Natural killer cell (primary cell): ENCODE results near the gene PGLYRP1. TPM values are rescaled to one million over a fixed set of nuclear protein-coding genes. Genes with fewer than 3 reads are reported as not detected.

ENCODE experiments used
- ATAC-seq, 3 donors: fragments of 150-1000 bp in 2 of 3; fragments of 200-7000 bp in 1 of 3; cut with Tn5 transposase; 1 replicate in 1 of 3; 2 replicates in 2 of 3; pipeline ENCODE4 v1.10.0; 2021; ENCODE audit warnings: mild to moderate bottlenecking in 2 of 3, moderate library complexity in 2 of 3
- DNase-seq, 2 donors: peaks; one replicate each; pipeline versions ENCODE4 v3.0.0 to v3.0.0-alpha.2; 2013 to 2021; ENCODE audit warnings: mixed read lengths in 1 of 2
- H3K27ac ChIP-seq: one replicate; pipeline ENCODE4 v1.5.1; 2013; ENCODE audit warnings: mild to moderate bottlenecking, low read length
- H3K27me3 ChIP-seq: one replicate; pipeline ENCODE4 v1.6.1; 2013; ENCODE audit warnings: low read length; ENCODE audit not compliant: control insufficient read depth, insufficient read depth
- H3K36me3 ChIP-seq: one replicate; pipeline ENCODE4 v1.6.1; 2013; ENCODE audit warnings: low read length; ENCODE audit not compliant: control insufficient read depth, insufficient read depth
- H3K4me1 ChIP-seq: one replicate; pipeline ENCODE4 v1.6.1; 2013; ENCODE audit warnings: low read length; ENCODE audit not compliant: control insufficient read depth, insufficient read depth
- H3K4me3 ChIP-seq: one replicate; pipeline ENCODE4 v1.5.1; 2013; ENCODE audit warnings: low read length
- H3K9me3 ChIP-seq: one replicate; pipeline ENCODE4 v1.6.1; 2013; ENCODE audit warnings: low read length; ENCODE audit not compliant: control insufficient read depth, insufficient read depth
- H3K27ac Mint-ChIP-seq, 2 donors: one replicate each; pipeline ENCODE4 v1.8.0; 2022; ENCODE audit warnings: mild to moderate bottlenecking in 2 of 2, mixed read lengths in 2 of 2, moderate library complexity in 1 of 2
- H3K27me3 Mint-ChIP-seq, 2 donors: one replicate each; pipeline ENCODE4 v1.8.0; 2022; ENCODE audit warnings: low read depth in 2 of 2, mixed read lengths in 2 of 2
- H3K36me3 Mint-ChIP-seq: one replicate; pipeline ENCODE4 v1.8.0; 2022; ENCODE audit warnings: mixed read lengths
- H3K4me1 Mint-ChIP-seq, 2 donors: one replicate each; pipeline ENCODE4 v1.8.0; 2022; ENCODE audit warnings: mixed read lengths in 2 of 2
- H3K4me3 Mint-ChIP-seq: one replicate; pipeline ENCODE4 v1.8.0; 2022; ENCODE audit warnings: mild to moderate bottlenecking, moderate library complexity, mixed read lengths
- H3K9me3 Mint-ChIP-seq, 2 donors: one replicate each; pipeline ENCODE4 v1.8.0; 2022; ENCODE audit warnings: mixed read lengths in 2 of 2
- WGBS: methylation state at CpG from one replicate; pipeline ENCODE4 v1.1.7; 2013; ENCODE audit warnings: missing lambda C conversion rate; ENCODE audit not compliant: insufficient coverage; 5-methylcytosine and 5-hydroxymethylcytosine counted together
- intact Hi-C: fragments of 100-400 bp; cut with micrococcal nuclease; formaldehyde crosslinking; loops from one replicate; pipeline ENCODE4 v1.14.2; 2022
- total RNA-seq, 4 donors: library from RNA; stranded (reverse); fragments of 120-200 nt in 1 of 4; gene quantifications; one replicate each; pipeline versions ENCODE4 v1.2.3 to v1.2.4, GENCODE V29; 2013 to 2022
- TF ChIP-seq, protein P1 (sequence below): fragments of 200-600 bp; IDR thresholded peaks from one replicate; pipeline ENCODE4 v1.8.0; 2022; ENCODE audit warnings: antibody characterized with exemption

Gene PGLYRP1
- total RNA-seq, 3 donors from 2014 or later (not counting 1 experiment from before 2014, with no cell fraction given), result 0.55 TPM; not detected in 2

DNA sequence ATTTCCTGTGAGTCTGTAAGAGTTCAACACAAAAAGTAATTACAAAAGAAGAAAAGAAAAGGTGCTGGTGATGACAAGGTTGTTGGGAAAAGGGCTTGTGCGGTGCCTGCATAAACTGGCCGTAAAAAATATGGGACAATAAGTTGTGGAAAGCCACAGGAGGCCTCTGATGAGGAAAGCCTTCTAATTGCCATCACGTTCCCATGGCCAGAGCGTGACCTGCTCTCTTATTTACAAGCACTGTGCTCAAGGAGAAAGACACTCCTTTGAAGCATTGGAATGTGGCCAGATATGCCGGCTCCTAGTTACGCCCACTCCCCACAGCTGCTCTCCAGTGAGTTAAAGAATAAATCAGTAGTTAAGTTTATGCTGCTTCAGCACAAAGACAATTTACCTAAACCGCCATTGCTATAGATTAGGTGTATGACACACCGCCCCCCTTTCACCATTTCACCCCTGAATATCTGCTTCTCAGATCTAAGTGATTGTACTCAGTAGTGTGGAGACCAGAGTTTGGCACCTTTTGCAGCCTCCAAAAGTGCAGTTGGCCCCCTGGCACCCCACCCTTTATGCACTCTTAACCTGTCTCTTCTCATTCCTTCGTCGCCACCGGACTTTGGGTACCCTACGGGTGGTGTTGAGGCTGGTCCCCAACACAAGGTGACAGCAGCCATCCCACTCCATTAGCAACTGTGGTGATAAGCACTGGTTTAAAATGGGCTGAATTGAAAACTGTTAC is 8.1 kb upstream of the PGLYRP1 start:
- WGBS, result 89% methylated on average over 8 of the region's 12 CpGs
- Mint-ChIP-seq H3K36me3 (no peaks in the 10 kb centered on the region), H3K4me1 (peaks cover 5 to 13% of the 10 kb centered on the region in 2 donors), H3K27ac (no peak overlapping the region), H3K27me3 (peaks cover 32 to 34% of the 10 kb centered on the region in 2 donors), H3K9me3 (no peaks in the 10 kb centered on the region), H3K4me3 (no peak overlapping the region)
- H3K27ac ChIP-seq, result no peak overlapping the region
- peaks cover 5% of the 10 kb centered on the region for H3K27me3 ChIP-seq
- TF ChIP-seq, protein P1, sequence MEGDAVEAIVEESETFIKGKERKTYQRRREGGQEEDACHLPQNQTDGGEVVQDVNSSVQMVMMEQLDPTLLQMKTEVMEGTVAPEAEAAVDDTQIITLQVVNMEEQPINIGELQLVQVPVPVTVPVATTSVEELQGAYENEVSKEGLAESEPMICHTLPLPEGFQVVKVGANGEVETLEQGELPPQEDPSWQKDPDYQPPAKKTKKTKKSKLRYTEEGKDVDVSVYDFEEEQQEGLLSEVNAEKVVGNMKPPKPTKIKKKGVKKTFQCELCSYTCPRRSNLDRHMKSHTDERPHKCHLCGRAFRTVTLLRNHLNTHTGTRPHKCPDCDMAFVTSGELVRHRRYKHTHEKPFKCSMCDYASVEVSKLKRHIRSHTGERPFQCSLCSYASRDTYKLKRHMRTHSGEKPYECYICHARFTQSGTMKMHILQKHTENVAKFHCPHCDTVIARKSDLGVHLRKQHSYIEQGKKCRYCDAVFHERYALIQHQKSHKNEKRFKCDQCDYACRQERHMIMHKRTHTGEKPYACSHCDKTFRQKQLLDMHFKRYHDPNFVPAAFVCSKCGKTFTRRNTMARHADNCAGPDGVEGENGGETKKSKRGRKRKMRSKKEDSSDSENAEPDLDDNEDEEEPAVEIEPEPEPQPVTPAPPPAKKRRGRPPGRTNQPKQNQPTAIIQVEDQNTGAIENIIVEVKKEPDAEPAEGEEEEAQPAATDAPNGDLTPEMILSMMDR, result no peak
- H3K4me1 ChIP-seq, result peaks cover 2% of the 10 kb centered on the region
- H3K4me3 ChIP-seq, result no peak overlapping the region
- DNase-seq (no peak), ATAC-seq (no peak)
- no peaks in the 10 kb centered on the region for H3K36me3 ChIP-seq
- H3K9me3 ChIP-seq, result no peaks in the 10 kb centered on the region
- intact Hi-C loops, result no loop called here

DNA sequence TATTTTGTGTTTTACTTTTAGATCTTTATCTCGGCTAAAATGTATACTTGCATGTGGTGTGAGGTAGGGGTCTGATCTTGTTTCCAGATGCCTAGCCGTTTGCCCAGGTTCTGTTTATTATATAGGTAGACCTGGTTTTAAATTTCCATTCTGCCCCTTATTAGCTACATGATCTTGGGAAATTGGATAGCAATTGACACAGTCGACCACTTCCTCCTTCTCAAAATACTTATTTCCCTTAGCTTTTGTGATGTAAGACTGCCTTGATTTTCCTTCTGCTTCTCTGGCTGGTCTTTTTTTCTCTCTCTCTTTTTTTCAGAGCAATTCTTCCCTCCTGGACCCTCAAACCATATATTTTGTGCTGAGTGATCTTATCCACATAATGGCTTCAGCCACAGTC is 3.0 kb upstream of the PGLYRP1 start:
- Histone ChIP-seq H3K27me3 (peaks cover 21% of the 10 kb centered on the region), H3K4me3 (no peak overlapping the region), H3K9me3 (no peaks in the 10 kb centered on the region), H3K4me1 (peaks cover 2% of the 10 kb centered on the region), H3K27ac (no peak overlapping the region), H3K36me3 (no peaks in the 10 kb centered on the region)
- H3K27ac Mint-ChIP-seq, result no peak overlapping the region
- ATAC-seq (no peak), DNase-seq (no peak)
- H3K36me3 Mint-ChIP-seq, result no peaks in the 10 kb centered on the region
- H3K9me3 Mint-ChIP-seq, result no peaks in the 10 kb centered on the region
- TF ChIP-seq, protein P1, result no peak
- intact Hi-C loops, result no loop called here
- H3K4me1 Mint-ChIP-seq, result peaks cover 5 to 16% of the 10 kb centered on the region in 2 donors
- 24% methylated on average over 3 of the region's 3 CpGs for WGBS
- H3K4me3 Mint-ChIP-seq, result no peak overlapping the region
- H3K27me3 Mint-ChIP-seq, result peaks cover 31 to 32% of the 10 kb centered on the region in 2 donors

DNA sequence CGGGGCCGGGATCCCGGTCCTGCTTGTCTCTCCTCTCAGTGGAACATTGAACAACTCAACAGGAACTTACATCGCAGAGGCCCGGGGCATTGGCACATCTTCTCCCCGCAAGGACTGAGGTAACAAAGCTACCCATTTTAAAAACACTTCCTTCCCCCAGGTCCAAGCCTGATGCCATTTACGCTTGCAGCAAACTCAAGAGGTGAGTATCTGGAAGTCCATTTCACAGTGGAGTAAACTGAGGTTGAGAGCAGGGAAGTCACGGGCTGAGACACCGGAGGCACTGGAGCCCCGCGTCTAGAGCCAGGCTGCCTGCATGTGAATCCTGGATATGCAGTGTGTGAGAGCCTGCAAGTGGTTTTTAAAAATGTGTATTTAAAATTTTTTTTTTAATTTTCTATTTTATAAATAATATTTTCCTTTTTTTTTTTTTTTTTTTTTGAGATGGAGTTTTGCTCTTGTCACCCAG is 492 bp upstream of the PGLYRP1 start:
- H3K9me3 ChIP-seq, result no peaks in the 10 kb centered on the region
- no peak for DNase-seq
- Mint-ChIP-seq H3K27me3 (peaks cover 12 to 17% of the 10 kb centered on the region in 2 donors), H3K36me3 (no peaks in the 10 kb centered on the region), H3K9me3 (no peaks in the 10 kb centered on the region), H3K4me3 (no peak overlapping the region), H3K27ac (no peak overlapping the region), H3K4me1 (peaks cover 0 to 11% of the 10 kb centered on the region in 2 donors)
- peaks cover 18% of the 10 kb centered on the region for H3K27me3 ChIP-seq
- intact Hi-C loops, result no loop called here
- H3K4me3 ChIP-seq, result no peak overlapping the region
- H3K27ac ChIP-seq, result no peak overlapping the region
- no peaks in the 10 kb centered on the region for H3K36me3 ChIP-seq
- no peaks in the 10 kb centered on the region for H3K4me1 ChIP-seq
- TF ChIP-seq, protein P1, result no peak
- WGBS, result 37% methylated on average over 9 of the region's 11 CpGs
- ATAC-seq, result no peak
